Measurements from ENCODE around the gene TIFAB.
A peak's percentile ranks its signal among the peaks of the same experiment; 100 is the strongest.
"Not testable (repeated sequence)": the region's sequence is repeated elsewhere in the genome, so short reads cannot be mapped to it uniquely, and the experiment has no call there.

TIFAB gene, protein sequence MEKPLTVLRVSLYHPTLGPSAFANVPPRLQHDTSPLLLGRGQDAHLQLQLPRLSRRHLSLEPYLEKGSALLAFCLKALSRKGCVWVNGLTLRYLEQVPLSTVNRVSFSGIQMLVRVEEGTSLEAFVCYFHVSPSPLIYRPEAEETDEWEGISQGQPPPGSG

DNA sequence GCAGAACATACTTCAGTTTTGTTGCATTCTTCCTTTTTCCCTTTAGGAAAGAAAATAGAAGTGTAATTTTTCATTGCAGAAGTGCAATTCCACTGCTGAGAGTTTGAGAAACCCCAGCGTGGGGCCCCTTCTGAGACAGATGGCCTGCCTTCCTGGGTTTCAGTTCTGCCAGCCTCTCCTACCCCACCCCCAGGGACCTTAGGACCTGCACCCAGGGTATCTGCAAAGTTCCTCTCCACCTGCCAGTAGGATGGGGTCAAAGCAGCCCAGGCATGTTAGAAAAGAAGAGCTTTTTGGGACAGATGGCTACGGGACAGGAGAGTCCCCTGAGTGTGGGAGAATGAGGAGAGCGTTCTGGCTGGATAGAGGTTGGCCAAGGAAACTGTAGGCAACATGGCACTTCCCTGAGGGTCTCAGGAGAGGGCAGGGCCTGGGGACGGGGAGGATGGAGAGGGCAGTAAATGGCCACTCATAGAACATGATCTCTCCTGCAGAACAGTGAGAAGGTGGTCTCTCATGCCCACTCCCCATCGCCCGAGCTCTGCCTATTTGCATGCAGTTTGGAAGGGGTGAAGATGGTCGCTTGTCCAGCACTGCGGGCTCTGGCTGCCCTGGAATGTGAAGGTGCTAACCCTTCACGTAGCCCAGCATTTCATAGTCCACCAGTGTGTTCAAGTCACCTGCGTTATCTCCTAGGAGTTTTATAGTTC, at the start of gene TIFAB:
Gene TIFAB (minus strand): TSS at position 31 of the 710 bp plus-strand sequence. CDS start 2,412 bp downstream, outside the sequence.
- DNase-seq (ENCODE audit: low spot score) = no peak

DNA sequence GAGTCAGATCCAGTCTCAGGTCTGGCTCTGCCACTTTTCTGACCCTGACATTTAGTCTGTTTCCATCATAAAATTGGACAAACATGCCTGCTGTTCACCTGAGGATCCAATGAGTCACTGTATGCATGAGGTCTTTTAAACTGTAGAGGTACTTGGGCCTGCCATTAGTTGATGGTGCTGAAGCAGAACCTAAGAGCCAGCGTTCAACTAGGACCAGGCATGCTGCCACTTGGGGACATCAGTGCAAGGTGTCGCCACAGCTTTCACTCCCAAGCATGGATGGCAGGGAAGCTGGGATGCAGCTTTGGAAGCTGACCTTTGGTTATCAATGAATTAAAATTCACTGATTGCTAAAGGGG, 46.5 kb upstream of the TIFAB start:
- no peak for DNase-seq (ENCODE audit: low spot score)

DNA sequence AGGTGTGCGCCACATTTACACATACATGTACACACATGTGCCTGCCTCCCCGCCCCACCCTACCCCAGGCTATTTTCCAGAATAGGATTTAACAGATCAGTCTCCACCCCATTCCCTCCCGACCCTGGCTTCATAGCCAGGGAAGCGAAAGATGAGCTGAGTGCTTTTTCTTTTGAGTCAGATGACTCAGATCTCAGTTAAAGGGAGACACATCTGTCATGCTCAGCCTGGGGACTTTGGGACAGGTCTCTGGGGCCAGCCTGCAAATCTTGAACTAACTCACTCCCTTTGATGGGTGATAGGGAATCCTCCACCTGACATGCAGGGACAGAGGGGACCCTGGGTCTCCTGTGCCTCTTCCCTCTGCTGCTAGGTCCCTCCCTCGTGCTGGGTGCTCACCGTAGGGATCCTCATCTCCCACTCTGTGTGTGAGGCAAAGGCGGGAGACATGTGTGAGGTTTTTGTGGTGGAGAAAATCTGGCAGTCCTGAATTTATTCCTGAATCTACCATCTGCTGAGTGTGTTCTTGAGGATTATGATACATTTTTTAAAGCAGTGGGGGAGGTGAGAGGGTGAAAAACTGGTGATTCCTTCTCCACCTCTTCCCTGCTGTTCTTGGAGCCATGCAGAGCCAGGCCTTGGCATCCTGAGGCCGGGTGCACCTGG, 46.0 kb upstream of the TIFAB start:
- no peak for DNase-seq (ENCODE audit: low spot score)

DNA sequence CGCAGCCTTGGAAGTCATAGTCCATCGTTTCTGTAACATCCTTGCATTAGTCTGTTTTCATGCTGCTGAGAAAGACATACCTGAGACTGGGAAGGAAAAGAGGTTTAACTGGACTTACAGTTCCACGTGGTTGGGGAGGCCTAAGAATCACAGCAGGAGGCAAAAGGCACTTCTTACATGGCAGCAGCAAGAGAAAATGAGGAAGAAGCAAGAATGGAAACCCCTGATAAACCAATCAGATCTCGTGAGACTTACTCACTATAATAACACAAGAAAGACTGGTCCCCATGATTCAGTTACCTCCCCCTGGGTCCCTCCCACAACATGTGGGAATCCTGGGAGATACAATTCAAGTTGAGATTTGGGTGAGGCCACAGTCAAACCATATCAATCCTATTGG, 43.4 kb upstream of the TIFAB start:
- DNase-seq (ENCODE audit: low spot score) = not testable (repeated sequence)

DNA sequence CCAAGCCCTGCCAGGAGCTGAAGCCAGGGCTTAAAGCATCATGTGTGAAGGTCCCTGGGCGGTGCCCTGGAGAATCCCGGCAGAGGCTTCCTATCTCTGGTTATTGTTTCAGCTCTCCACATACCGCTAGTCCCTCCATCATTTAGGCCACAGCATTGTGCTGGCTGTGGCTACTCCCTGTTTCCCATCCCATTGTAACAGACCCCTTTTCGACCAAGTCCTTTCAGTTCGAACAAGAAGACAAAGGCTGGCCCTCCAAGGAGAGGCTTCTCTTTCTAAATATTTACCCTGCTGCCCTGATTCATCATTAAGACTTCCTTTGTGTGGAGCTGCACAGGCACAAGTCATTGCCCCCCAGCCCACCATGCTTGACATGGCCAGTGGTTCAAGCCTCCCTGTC, 42.0 kb upstream of the TIFAB start:
- DNase-seq (ENCODE audit: low spot score) = no peak

DNA sequence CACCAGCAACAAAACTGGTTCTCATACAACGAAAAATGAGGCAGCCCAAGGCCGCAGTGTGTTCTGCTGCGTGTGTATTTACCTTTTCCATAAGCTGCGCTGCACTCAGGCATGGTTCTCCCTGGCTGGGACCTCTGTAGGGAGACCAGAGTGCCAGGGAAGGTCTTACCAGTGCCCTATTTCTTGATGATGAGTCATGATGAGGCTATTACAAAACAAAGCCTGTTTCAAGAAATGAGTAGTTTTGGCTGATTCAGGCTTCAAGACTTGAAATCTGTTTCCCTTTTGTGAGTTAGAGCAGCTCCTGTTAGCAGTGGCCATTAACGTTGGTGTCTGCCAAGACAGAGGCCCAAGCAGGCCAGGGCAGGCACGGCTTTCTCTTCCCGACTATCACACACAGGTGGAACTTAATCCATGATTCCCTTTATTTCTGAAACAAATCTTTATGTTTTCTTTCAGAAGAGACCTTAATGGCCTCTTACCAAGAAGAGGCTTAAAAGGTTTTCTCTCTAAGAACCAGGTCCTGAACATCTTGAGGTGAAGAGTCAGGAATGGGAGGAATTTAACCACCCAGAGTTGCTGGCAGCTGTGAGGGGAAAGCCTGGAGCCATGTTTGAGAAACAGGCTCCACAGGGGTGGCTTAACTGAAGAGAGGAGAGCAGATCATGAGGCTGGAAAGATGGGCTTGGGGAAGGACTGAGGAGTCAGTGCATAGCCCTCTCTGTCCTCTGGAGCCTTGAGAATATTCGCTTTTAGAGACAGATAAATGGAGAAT, 41.4 kb upstream of the TIFAB start:
- no peak for DNase-seq (ENCODE audit: low spot score)

DNA sequence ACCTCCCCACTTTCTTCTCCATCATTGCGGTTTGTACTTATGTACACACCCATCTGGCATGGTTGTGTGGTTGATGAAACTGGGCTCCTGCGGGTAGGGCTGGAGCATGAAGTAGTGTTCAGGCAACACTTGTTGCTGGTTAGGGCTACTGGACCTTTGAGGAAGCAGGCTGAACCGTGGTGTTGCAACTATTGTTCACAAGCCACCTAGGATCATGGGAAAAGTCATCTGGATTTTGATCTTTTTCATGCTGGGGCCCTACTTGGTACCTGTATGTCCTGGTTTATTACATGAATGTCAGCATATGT, 40.1 kb upstream of the TIFAB start:
- no peak for DNase-seq (ENCODE audit: low spot score)

DNA sequence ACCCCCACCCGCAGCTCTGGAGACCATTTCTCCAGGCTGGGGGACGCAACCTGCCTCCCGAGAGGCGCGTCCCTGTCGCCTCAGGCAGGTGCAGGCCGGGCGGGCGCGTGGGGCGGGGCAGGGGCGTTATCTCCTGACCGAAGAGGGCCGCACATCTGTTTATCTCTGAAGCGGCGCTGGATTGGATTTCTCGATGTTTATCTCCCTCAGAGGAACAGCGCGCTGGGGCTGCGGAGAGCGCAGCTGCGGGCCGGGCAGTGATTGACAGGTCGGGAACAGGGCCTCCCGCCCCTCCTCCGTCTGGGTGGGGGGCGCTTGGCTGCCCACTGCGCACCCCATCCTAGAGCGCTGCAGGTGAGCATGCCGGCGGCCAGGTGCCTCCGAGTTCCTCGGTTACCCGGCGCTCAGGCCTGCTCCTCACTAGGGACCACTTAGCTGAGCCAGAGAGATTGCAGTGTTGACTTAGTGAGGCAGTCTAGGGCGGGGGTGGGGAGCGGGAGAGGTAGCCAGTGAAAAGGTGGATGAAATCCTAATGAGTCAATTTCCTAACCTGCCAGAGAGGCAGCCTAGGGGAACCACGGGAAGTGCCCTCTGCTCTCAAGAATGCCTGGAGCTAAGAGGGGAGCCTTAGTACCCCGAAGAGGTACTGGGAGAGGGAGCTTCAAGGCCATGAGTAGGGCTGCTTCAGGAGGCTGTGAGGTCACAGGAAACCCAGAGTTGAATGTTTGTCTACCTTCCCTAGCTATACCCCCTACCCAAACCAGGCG, 39.6 kb upstream of the TIFAB start:
- DNase-seq (ENCODE audit: low spot score) = no peak

DNA sequence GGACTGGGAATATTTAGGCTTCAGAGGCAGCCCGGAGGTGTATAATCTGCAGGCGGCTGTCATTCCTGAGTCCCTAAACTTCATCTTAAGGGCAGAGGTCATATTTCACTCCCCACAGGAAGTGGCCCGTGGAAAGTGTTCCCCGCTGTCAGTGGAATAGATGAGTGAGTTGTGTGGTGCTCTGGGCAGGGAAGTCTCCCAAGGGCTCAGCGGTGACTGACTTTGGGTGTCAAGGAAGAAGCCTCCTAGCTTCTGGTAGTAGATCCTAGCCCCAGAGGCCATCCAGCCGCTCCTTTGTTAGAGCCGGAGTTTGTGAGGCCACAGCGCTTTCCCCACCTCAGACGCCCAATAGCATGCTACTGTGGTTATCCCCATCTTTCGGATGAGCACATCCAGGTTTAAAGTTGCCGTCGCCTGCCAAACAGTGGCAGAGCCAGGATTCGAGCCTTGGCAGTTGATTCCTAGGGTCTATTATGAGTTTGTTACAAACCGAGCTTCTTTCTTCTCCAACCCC, 38.9 kb upstream of the TIFAB start:
- DNase-seq (ENCODE audit: low spot score) = no peak

DNA sequence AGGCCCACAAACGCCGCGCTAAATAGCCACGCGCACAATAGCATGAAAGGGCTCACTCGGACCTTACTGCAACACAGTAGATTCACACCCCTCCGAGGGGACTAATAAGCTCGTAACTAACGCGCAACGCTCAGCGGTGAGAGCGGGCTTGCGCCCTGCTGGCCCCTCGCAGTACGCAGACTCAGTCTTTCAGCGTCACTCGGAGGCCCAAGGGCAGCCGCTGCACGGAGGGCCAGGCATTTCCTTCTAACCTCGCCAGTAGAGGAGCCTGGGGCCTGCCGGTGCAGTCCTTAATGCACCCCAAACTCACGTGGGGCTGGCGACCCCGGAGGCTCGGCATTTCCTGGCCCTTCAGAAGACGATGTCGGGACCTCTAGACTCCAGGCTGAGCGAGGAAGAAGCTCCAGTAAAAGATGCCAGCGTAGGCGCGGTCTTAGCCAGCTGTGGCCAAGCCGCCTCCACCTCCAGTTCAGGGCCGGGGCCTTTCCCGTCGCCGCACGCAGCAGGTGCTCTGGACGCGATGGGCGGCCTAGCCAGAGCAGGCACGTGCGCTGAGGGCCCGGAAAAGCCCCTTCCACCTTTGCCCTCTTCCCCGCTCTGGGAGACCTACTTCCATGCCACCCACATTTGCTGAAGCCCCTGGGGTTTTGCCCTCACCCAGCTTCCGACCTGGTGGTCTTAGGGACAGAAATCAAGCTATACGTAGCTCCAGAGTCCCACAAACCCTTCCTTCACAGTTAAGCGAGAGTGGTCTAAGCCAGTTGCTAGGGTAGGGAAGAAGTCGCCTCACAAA, 38.3 kb upstream of the TIFAB start:
- no peak for DNase-seq (ENCODE audit: low spot score)

DNA sequence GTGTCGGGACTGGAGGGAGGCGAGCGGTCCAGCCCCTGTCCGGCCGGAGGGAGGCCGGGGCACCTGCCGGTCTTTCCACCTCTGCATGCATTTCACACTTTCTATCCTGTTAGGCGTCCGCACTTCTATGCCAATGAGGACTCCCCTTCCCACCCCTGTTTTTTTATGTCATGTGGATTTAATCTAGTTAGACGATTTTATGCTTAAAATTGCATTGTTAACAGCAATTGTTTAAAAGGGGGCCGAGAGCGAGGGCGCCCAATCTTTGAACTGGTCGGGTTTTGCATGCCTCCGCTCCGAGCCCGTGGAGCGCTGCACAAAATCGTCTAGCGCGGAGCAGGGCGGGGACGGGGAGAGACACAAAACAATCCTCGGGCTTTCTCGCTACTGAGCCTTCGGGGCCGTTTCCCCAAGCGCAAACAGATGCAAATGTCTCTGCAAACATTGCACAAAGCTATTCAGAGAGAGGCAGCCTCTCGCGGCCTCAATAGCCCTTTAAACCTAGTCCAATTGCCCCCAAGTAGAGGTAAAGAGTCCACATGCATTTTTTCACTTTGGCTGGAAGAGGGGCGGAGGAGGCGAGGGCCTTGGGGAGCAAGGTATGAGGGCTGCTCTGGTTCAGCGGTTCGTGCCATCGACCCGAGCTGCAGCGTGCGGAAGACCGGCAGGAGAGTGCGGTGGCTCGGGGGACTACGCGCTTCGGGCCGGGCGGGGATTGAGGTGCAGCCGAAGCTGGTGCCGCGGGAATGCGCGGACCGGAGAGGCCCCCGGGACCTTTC, 37.5 kb upstream of the TIFAB start:
- no peak for DNase-seq (ENCODE audit: low spot score)

DNA sequence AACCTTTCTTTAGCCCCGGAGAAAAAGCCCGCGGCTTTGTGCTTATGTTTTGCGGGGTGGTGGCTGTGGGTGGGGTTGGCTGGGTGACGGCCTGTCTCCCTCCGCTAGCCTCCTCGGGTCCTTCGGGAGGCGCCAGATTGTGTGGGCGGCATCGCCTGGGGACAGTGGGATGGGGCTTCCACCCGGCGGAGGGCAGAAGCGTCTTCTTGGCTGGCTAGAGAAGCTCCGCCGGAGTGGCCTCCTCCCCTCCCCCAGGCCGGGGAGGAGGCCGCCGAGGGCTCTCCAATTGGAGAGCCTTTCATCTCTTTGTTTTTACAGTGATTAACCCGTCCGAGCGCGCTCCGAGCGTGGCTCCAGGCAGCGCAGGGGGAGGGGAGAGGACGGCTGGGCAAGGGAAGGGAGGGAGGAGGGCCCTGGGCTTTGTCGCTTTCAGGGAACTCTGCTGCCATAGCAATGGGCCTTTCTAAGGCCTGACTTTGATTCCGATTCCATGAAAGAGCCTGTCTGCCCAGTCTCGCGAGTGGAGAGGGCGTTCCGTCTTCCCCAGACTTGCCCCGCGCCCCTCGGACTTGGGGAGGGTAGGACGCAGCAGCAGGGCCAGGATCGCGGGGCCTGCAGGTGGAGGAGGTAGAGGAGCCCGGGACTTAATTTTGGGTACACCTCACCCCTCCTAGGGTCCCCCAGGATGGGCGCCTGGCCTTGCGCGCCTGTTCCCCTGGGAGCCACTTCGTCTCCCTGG, 36.7 kb upstream of the TIFAB start:
- peak; percentile 28 for DNase-seq (ENCODE audit: low spot score)

DNA sequence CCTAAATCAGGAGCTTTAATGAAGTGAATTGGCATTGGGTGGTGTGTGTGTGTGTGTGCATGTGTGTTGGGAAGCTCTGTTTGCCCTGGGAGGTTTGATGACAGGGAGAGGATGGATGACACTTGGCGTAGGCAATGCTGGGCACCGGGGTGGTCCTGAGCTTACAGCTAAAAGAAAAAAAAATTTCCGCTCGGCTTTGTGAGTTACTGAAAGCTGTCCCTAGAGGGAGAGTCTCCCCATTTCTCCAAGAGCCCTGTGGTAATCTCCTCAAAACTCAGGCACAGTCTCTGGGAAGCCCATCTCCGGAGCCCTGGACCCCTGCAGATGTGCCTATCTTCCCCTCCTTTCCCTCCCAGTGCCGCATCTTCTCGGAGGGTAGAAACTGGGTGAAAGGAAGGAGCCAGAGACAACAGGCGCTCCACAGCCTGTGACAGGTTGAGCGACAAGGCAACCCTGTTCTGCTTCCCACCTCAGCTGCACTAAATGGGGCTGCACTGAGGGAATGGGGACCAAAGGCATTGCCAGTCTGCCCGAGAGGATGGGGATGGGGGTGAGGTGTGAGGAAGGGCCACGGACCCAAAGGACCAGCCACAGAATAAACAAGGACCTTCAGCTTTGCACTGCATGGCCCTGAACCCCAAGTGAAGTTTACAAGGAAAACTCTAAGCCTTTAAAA, 35.8 kb upstream of the TIFAB start:
- DNase-seq (ENCODE audit: low spot score) = no peak

DNA sequence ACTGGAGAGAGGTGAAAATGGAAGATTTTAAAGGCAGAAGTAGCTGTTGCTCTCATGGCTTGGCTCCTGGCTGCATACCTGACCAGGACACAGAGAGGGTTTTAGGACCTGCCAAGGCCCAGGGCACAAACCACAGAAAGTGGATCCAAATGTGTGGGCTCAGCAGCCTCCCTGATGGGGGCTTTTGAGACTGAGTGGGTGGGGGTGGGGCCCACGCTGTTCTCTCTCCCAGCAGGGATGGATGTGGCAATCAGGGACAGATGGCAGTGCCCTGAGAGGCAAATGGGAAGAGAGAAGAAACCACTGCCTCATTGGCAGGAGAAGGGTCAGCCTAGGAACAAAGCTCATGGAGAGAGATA, 34.9 kb upstream of the TIFAB start:
- no peak for DNase-seq (ENCODE audit: low spot score)

DNA sequence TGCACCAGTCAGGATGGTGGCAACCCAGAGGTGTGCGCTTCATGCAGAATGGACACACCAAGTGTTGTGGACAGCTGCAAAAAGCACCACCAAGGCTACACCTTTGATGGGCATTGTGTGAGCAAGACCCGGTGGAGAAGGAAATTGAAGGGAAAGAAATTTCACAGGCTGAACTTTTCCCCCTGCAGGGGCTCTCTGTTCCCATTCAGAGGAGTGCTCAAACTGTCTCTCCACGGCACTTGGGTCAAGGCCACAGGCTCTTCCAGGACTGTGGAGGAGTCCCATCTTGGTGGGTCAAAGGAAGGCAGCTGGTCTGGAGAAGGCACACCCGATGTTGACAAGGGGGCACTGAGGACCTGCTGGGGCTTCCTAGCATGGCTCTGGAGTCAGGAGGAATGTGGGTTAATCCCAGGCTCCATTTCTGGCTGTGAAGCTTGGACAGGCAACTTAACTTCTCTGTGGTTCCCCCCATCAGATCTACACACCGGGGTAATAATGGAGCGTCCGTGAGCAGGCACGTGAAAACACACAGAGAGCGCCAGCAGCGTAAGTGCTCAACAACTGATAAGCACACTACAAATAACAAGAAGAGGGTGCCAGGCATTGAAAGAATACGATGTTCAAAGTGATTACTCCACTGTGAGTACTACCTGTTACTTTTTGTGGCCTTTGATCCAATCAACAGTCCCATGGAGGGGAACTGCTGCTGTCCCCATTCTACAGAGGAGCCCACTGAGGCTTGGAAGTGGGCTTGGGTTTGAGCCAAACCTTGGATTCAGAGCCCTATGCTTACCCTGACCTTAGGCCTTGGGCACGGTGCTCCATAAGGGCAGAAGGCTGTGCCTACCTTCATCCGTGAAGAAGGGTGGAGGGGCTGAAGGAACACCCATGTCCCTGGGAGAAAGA, 34.2 kb upstream of the TIFAB start:
- DNase-seq (ENCODE audit: low spot score) = no peak

DNA sequence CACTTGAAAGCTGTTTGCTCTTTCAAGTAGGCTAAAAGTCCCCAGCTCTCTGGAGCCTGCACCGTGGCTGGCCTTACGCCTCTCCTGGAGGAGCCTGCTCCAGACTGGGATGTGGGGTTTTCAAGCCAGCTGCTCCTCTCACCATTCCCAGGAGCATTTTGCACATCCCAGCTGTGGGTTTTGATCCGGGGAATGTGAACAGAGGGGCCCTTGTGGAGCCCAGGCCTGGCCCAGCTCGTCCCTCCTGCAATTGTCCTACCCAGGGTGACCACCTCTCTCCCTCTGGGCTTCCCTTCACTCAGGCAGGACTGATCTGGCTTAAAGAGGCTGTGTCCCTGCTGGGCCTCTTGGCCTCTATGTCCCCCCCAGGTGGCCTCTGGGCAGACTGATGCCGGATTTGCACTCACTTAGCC, 32.5 kb upstream of the TIFAB start:
- DNase-seq (ENCODE audit: low spot score) = no peak

DNA sequence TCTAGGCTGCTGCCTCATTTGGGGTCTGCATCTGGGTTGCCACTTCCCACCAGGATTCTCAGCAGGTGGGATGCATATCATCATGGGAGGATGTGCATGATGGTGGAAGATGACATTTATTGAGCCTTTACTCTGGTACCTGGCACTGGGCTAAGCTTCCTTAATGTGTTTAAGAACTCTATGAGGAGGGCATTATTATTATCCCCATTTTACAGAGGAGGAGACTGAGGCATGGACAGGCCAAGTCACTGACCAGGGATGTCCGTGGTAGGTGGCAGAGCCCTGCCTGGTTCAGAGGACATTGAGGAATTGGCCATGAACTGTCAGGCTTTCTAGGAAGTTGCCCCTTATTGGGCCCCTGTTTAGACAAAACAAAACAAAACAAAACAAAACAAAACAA, 31.1 kb upstream of the TIFAB start:
- no peak for DNase-seq (ENCODE audit: low spot score)

DNA sequence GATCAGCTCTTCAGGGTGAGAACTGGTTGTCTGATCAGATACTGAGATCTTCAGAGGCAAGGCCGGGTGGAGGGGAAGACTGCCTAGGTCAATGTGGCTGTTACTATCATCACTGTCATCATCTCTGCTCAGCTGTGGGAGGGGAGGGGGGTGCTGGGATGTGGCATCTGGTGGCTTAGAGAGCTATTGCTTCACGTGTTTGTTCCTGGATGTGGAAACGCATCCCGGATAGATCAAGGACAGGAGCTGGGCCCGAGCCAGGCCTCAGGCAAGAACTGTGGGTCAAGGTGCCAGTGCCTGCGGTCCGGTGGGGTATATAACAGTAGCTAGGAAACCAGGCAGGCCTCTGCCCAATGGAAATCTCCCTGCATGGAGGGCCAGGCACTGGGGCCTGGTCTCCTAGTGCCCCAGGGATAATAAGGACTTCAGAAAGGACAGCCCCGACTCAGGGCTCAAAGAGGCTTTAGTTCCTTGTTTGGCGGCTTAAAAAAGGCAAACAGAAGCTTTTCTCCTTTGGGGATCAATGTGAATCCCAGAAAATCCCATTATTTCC, 30.3 kb upstream of the TIFAB start:
- DNase-seq (ENCODE audit: low spot score) = no peak

All from putamen (tissue), 1 donor.